Stimulated activated CD8-positive, alpha-beta memory T cell treated with anti-CD3 and anti-CD28 coated beads, Interleukin-7, amount 100 ng/mL, for 1 hour (primary cell): Measurements from ENCODE around the gene CALML5.

Source experiments
- DNase-seq, 2 donors: peaks; one replicate each; pipeline ENCODE4 v3.0.0-alpha.2; 2020; ENCODE audit warnings: low read depth in 2 of 2

Gene CALML5

GRCh38 chr10:5515948-5516761 is 16.8 kb upstream of the CALML5 start:
- DNase-seq = no peak

- no peak for DNase-seq
Observed at GRCh38 chr10:5514226-5514850, 15.0 kb upstream of the CALML5 start.

- DNase-seq = no peak
Observed at GRCh38 chr10:5512881-5513612, 13.7 kb upstream of the CALML5 start.

GRCh38 chr10:5512331-5512730 is 13.0 kb upstream of the CALML5 start:
- no peak for DNase-seq

- DNase-seq = no peak
Observed at GRCh38 chr10:5511885-5512280, 12.5 kb upstream of the CALML5 start.

GRCh38 chr10:5511231-5511884 is 12.0 kb upstream of the CALML5 start:
- DNase-seq = no peak

- DNase-seq = no peak
Observed at GRCh38 chr10:5510281-5511072, 11.1 kb upstream of the CALML5 start.

- DNase-seq = no peak
Observed at GRCh38 chr10:5509691-5510090, 10.3 kb upstream of the CALML5 start.

- no peak for DNase-seq
Observed at GRCh38 chr10:5509236-5509635, 9.9 kb upstream of the CALML5 start.

GRCh38 chr10:5508786-5509185 is 9.4 kb upstream of the CALML5 start:
- no peak for DNase-seq

- no peak for DNase-seq
Observed at GRCh38 chr10:5508161-5508604, 8.8 kb upstream of the CALML5 start.

GRCh38 chr10:5507649-5508131 is 8.3 kb upstream of the CALML5 start:
- DNase-seq = no peak

- DNase-seq = no peak
Observed at GRCh38 chr10:5506751-5507648, 7.6 kb upstream of the CALML5 start.

GRCh38 chr10:5506246-5506645 is 6.9 kb upstream of the CALML5 start:
- DNase-seq = no peak

GRCh38 chr10:5504146-5505072 is 5.0 kb upstream of the CALML5 start:
- no peak for DNase-seq

- no peak for DNase-seq
Observed at GRCh38 chr10:5503477-5503835, 4.1 kb upstream of the CALML5 start.

- DNase-seq = no peak
Observed at GRCh38 chr10:5502571-5503476, 3.5 kb upstream of the CALML5 start.

GRCh38 chr10:5502061-5502521 is 2.7 kb upstream of the CALML5 start:
- no peak for DNase-seq
